Measurements from ENCODE around the gene SPRYD4.
"Not testable (repeated sequence)": the region's sequence is repeated elsewhere in the genome, so short reads cannot be mapped to it uniquely, and the experiment has no call there.

The SPRYD4 gene

DNA sequence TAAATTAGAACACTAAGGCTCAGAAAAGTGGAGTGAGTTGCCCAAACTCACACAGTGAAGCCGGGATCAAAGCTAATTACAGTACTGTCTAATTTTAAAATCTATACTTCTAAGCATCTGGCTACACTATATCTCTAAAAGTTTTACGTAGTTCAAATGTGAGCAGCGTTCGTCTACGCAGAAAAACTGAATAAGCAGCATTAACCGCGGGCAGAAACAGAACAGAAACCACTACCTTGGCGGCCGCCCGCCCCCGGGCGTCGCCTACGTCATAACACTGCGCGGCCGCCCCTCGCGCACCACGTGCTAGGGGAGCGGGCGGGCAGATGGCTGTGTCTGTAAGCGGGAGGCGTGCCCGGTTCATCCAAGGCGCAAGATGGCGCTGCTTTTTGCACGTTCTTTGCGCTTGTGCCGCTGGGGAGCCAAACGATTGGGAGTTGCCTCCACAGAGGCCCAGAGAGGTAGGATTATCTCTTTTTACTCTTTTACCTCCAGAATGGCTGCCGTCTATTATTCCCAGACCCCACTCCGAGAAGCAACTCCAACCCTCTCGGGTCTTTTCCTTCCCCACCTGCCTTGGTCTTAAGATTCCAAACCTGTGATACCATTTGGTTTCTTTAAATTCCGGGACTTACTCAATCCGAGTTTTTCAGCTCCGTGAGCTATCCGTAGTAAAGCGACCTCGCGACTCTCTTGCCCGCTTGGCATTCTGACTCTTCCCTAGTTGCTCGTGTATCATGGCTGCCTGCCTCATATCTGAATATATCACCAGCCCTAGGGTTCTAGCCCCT is at the start of gene SPRYD4:
TSS of gene SPRYD4 (plus strand) at position 363 of the 791 bp plus-strand sequence. CDS start at position 377, 14 bp downstream.
- DNase-seq (ENCODE audit: low read depth): peak; percentile 84

DNA sequence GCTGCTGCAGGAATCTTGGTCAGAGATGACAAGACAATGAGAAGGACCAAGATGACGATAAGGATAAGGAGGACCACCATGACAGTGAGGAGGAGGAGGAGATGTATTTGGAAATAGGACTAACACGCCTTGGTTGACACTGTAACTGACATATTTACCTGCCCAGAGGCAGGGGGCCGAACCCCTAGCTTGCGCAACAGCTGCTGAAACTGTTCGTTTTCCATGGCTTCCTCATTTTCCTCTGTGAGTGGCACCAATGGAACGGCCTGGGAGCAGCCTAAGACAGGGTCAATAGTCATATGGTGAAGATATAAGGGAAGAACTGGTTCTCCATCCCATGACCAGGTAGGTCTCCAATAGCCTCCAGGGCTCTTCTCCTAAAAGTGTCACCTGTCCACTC is 48.0 kb upstream of the SPRYD4 start:
- DNase-seq (ENCODE audit: low read depth): no peak

DNA sequence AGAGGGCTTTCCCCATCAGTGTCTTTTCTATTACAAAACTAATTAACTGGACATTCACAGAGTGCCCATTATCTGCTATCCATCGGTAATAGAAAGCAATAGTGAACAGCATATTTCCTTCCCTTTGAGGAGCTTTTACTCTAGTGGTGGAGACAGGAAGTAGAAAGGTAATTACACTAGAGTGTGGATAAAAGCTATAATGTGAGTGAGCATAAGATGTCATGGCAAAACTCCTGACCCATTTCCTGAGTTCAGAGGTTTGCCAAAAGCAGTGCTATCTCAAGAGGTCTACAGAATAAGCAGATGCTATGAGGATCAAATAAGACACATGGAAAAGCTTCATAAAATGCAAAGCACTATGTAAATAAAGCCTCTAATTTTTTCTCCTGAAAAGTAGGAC is 43.2 kb upstream of the SPRYD4 start:
- no peak for DNase-seq (ENCODE audit: low read depth)

DNA sequence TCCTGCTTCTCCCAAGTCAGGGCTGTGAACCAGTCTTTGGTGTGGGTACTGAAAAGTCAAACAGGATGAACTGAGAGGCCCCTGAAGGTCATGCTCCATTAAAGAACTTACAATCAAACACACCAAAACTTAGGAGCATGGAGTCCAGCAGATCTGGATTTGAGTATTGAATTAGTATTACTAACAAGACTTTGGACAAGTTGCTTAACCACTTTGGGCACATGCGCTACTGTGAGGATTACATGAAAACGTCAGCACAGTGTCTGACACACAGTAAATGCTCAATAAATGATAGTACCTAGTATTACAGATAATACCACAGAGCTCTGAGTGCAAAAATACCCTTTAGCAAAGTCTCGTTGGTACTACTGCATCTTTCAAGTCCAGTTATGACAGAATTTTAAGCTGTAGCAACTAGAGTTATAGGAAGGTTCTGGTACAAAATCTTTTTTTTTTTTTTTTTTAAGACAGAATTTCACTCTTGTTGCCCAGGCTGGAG is 42.4 kb upstream of the SPRYD4 start:
- DNase-seq (ENCODE audit: low read depth): no peak

DNA sequence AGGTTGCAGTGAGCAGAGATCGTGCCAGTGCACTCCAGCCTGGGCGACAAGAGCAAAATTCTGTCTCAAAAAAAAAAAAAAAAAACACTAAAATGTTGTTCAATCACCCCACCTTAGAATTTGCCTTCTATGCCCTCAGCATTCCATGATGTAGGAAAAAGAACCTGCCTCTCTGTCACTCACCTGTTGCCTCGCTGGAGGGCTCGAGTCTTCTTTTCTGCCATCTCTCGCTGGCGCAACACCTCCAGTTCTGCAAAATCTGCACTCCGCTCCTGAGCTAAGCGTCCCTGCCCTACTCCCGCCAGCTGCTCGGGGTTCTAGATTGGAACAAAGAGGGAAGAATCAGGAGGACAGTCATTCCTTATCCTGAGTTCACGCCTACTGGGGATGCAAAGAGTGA is 37.1 kb upstream of the SPRYD4 start:
- DNase-seq (ENCODE audit: low read depth): no peak

DNA sequence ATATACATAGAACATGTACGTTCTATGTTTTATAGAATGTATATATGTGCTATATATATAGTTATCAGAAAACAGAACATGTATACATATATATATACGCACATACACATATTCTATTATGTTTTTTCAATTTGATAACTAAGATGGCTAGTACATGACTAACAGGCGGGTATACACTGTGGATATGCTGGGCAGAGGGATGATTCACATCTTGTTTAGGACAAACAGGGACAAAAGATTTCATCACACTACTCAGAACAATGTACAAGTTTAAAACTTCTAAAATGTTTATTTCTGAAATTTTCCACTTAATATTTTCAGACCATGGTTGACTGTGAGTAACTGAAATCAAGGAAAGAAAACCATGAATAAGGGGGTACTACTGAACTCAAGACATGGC is 36.5 kb upstream of the SPRYD4 start:
- DNase-seq (ENCODE audit: low read depth): no peak

DNA sequence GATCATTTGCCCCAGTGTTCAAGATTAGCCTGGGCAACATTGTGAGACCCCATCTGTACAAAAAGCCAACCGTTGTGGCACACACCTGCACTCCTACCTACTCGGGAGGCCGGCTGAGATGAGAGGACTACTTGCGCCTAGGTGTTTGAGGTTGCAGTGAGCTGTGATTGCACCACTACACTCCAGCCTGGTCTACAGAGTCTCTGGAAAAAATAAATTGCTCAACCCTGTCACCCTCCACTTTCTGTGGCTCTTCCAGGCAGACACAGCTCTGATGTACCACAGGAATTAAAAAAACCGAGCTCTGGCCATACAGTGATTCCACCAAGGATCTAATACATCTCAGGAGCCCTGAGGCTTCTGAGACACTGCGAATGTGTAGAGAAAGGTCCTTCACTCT is 33.5 kb upstream of the SPRYD4 start:
- no peak for DNase-seq (ENCODE audit: low read depth)

DNA sequence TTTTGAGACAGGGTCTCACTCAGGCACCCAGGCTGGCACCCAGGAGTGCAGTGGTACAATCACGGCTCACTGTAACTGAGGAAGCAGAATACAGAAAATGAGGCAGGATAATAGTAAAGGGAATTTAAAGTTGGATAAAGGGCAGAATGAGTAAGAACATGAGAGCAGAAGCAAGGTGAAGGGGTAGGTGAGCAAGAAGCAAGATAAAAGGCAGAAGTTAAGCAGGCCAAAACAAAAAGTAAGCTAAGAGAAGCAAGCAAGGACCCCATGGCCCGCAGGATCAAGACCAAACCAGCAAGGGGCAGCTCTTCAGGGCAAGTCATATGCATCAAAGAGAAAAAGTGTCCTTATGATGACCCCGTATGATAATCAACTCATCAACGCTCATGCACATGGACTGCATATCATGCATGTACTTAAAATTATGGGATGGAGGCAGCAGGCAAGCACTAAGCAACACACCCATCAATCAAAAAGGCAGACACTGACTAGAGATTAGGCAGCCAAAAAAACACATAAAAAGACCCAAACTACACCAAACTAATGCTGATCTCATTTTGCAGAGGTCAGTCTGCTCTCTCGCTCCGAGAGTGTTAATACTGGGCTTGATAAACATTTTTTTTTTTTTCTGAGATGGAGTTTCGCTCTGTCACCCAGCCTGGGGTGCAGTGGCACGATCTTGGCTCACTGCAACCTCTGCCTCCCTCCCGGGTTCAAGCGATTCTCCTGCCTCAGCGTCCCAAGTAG is 30.8 kb upstream of the SPRYD4 start:
- no peak for DNase-seq (ENCODE audit: low read depth)

DNA sequence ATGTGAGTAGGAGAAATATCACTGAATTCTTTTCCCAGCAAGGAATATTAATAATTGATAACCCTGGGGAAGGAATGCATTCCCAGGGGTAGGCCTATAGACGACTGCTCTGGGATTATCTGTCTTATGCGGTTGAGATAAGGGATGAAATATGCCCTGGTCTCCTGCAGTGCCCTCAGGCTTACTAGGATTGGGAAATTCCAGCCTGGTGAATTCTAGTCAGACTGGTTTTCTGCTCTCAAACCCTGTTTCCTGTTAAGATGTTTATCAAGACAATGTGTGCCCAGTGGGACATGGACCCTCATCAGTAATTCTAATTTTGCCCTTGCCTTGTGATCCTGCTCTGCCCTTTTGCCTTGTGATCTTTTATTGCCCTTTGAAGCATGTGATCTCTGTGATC is 25.2 kb upstream of the SPRYD4 start:
- DNase-seq (ENCODE audit: low read depth): not testable (repeated sequence)

DNA sequence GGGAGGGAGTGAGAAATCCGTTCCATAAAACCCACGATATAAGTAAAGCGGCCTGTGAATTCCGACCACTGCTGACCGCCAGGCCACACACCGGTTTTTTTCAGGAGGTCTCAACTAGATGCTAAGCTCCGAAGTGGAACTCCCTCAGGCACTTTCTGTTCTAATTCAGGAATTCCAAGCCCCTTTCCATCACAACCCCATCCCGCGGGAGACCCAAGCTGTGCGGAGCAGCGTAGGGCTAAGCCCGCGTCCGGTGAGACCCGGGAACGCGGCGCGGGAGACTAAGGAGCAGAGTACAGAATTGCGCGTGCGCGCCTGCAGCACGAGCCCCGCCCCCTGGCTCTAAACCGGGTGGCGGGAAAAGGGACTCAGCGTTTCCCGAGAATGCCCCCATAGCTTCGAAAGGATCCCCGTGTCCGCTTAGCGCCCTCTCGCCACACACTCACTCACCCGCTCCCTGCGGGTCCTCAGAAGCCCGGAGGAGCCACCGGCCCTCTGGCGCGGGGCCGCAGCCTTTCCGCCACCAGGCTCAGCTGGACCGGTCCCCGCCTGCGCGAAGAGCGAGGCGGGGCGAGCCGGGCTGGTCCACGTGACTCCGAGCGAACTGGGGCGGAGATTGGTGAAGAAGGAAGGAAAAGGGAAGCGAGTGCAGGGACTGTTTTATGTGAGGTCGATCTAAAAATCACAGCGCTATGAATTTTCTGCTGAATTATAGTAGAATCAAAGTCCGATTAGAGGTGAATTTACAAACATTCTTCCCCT is 19.3 kb upstream of the SPRYD4 start, which contains the start of gene TIMELESS:
TSS of gene TIMELESS (minus strand) at position 567 of the 762 bp plus-strand sequence. CDS start 15,256 bp downstream, outside the sequence.
- peak; percentile 74 for DNase-seq (ENCODE audit: low read depth)

DNA sequence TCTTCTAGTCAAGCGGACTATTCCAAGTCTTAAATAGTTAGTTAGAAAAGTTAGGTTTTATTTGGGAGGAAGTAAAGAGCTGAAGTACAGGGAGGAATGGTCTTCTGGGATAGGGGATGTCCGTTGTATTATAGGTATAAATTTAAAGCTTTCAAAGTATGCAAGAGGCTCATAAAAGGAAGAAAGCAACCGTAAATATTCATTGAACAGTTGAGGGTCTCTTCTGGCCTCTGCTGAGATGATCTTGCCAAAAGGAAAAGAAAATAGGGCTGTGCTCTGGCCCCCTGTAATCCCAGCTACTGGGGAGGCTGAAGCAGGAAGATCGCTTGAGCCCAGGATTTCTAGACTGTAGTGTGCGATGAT is 18.8 kb upstream of the SPRYD4 start:
- DNase-seq (ENCODE audit: low read depth): no peak

DNA sequence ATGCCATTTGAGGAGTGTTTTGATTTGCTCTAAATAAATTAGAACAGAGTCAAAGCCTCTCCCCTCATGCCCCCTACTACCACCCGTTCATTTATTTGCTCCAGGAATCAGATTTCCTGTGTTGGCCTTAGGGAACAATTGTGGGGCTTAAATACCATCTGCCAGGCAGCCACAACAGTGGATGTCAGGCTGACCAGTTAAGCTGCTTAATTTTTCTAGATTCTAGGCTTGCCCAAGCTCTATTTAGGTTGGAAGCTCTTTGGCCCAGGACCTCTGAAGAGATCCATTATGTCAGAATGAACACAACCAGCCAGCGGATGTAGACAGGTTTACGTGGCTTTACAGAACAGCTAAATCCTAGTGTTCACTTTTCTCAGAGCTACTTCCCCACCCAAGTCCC is 18.1 kb upstream of the SPRYD4 start:
- no peak for DNase-seq (ENCODE audit: low read depth)

DNA sequence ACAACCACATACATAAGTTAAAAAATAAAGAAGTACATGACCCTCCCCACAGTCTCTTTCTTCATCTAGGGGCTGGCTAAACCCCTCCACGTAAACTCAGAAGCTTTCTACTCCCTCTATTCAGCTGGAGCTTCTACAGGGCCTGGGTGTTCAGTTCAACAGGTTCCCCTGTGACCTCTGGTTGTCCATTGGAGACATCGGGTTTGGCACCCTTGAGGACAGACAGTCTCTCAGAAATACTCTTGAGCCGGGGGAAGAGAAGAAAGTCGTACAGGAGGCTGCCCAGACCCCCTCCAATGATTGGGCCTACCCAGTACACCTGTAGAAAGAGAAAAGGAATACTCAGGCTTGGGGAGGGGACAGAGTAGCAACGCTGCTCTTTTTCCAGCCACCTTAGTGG is 17.2 kb upstream of the SPRYD4 start:
- no peak for DNase-seq (ENCODE audit: low read depth)

DNA sequence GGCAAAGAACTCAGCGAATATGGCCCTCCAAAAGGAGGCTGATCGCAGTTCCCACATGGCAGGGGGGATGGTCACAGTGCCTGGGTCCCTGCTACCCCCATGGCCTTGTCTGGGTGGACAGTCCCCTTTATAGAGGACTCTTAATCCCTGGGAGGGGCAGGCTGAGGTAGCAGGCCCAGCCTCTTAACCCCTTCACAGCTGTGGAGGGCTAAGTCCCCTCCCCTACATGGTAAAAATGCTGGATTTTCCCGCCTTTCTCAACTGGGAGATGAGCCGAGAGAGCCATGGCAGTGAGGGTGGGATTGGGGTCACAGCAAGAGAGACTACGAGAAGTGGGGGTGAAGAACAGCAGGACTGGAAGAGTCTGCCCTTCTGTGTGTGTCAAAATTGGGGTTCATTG is 13.8 kb upstream of the SPRYD4 start, which contains the start of gene MIP:
TSS of gene MIP (minus strand) at position 101 of the 400 bp plus-strand sequence. CDS start at position 57, 44 bp downstream.
- DNase-seq (ENCODE audit: low read depth): no peak

DNA sequence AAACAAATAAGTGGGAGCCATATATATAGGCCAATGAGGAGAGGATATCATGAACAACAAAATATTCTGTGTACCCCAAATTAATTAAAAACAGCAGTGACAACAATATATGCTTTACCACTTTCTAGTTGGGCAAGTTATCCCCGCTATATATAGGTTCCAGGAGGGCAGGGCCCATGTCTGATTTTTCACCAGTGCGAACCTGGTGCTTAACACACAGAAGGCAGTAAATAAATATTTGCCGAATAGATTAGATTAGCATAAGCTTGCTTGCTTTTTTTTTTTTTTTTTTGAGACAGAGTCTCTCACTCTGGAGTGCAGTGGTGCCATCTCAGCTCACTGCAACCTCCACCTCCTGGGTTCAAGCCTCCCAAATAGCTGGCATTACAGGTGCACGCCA is 10.6 kb upstream of the SPRYD4 start:
- DNase-seq (ENCODE audit: low read depth): no peak

DNA sequence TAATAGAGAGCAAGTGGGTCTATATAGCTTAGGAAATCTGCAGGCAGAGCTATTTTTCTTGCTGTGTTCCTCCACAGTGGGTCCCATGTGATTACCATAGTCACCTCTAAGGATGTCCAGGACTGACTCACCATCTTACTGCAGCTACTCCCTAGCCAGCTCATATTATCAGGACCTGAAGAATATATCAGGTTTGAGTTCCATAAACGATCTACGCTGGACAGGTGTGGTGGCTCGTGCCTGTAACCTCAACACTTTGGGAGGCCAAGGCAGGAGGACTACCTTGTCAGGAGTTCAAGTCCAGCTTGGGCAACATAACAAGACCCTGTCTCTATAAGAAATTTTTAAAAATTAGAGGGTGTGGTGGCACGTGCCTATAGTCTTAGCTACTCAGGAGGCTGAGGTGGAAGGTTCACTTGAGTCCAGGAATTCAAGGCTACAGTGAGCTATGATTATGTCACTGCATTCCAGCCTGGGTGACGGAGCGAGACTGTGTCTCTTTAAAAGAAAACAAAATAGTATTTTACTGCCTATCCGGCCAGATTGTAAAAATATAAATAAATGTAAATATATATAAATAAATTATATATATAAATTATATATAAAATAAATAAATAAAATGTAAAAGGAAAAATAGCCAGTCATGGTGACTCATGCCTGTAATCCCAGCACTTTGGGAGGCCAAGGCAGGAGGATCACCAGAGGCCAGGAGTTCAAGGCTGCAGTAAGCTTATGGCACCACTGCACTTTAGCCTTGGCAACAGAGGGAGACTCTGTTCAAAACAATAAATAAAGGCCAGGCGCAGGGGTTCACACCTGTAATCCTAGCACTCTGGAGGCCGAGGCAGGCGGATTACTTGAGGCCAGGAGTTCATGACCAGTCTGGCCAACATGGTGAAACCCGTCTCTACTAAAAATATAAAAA is 6.9 kb upstream of the SPRYD4 start:
- no peak for DNase-seq (ENCODE audit: low read depth)

DNA sequence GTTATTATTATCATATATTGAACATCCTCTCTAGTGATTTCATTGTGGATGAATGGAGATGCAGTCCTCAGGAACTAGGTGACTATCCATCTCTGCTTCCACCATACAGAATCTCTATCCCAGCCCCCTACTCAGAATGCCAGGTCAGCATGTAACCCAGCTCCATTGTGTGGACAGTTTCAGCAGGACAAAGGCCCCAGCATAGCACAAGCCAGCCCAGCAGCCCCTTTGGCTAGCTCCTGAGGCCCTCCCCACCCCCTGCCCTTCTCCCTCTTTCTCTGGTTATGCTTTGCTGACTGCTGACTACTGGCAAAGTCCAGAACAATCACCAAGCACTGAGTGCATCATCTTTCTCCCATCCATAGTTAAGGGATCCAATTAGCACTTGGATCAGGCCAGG is 5.8 kb upstream of the SPRYD4 start:
- DNase-seq (ENCODE audit: low read depth): no peak

DNA sequence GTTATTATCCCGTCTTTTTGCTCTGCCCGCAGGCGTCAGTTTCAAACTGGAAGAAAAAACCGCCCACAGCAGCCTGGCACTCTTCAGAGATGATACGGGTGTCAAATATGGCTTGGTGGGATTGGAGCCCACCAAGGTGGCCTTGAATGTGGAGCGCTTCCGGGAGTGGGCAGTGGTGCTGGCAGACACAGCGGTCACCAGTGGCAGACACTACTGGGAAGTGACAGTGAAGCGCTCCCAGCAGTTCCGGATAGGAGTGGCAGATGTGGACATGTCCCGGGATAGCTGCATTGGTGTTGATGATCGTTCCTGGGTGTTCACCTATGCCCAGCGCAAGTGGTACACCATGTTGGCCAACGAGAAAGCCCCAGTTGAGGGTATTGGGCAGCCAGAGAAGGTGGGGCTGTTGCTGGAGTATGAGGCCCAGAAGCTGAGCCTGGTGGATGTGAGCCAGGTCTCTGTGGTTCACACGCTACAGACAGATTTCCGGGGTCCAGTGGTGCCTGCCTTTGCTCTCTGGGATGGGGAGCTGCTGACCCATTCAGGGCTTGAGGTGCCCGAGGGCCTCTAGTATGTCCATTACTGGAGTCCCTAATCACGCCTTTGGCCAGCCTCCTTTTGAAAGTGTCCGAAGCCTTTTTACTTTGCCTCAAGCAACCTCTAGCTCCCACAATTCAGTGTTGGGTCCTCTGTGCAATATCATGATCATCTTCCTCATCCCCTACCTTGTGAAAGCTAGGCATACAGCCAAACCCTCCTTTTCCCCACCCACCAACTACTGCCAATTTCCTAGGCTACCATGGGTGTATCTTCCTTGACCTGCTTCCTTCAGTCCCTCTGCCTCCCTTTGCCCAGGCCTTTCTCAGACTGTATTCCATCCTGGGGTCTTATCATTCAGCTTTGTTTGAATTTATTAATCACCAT is 891 bp downstream of the SPRYD4 start:
- no peak for DNase-seq (ENCODE audit: low read depth)

DNA sequence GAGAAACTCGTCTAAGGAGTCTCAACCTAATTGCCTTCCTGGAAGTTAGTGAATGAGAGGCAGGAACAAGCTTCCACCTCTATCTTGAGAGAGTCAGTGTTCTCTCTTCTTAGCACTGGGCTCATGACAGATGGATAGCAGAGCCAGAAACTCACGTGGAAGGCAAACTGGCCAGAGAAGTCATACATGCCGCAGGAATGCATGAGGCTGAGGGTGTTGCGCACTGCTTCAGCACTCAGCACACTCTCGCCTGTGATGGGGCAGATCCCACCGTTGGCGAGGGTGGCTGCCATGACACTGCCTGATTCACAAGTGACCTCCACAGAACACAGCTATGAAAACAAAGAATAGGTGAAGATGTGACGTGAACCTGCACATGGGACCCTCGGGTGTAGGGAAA is 6.0 kb downstream of the SPRYD4 start:
- no peak for DNase-seq (ENCODE audit: low read depth)

DNA sequence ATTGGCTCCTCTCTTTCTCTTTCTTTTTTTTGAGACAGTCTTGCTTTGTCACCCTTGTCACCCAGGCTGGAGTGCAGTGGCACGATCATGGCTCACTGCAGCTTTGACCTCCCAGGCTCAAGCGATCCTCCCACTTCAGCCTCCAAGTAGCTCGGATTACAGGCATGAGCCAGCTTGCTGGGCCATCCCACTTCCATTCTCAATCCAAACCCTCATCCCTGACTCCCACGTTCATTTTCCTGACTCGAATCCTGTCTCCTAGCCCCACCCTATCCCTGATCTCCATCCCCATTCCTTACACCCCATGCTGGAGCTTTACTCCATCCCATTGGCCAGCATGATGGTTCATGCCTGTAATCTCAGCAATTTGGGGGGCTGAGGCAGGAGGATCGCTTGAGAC is 7.8 kb downstream of the SPRYD4 start:
- DNase-seq (ENCODE audit: low read depth): no peak
